Measurements from ENCODE around the gene CDK19. TPM values are rescaled to one million over a fixed set of nuclear protein-coding genes. Genes with fewer than 3 reads are reported as not detected.

CDK19 gene
- total and polyA plus RNA-seq, 9 of the 15 experiments (the other 6 are each of a cell fraction or from before 2014, with no cell fraction given): 3.8 to 15.2 (median 7.4) TPM

DNA sequence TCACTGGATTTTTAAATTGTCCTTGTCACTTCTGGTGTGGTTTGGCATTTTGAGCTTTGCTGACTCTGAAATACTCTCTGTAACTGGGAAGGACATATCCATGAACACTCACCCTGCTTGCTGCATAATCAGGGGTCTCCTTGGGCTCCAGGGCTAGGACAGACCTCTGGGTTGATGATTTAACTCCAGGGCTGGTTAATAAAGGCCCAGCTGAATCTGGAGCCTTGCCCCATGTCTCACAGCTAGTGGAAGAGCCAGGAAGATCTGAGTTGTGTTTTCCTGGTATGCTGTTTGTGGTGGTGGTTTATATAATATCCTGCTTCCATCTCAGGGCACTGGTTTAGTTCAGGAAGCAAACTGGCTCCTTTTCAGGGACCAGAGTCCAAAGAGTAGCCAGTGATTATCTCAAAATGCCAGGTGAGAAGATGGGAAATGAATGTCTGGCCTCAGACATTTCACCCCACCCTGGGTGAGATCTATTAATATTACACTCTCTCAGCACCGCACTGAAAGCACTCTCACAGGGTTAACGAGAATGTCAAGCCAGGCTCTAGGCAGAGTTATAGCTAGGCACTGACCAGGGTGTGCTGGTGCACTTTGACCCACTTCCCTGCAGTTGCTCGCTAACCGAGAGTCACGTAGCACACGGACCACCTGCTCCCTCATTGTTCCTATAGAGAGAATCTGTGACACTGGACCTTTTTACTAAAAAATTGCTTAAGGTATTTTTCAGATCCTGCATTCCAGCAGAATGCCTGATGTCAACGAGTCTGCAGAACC lies 248.7 kb downstream of the CDK19 start:
- H3K4me3 ChIP-seq: no peak overlapping the region
- 0 out of 2 replicates have a peak, but pooled peaks cover 3% of the 10 kb centered on the region for H4K20me1 ChIP-seq (replicated peaks; ENCODE audit: control insufficient read depth, insufficient read depth, low read length)
- in situ Hi-C loops (cut with MboI) (no loop called here), intact Hi-C loops (cut with micrococcal nuclease) (no loop called here)
- H3K9me3 ChIP-seq (replicated peaks; ENCODE audit: control insufficient read depth, insufficient read depth, low read depth, low read length): no peaks in the 10 kb centered on the region
- no peak overlapping the region for H2AFZ ChIP-seq (ENCODE audit: low read depth, low read length)
- TF ChIP-seq SP1 (CRISPR knock-in tag; IDR thresholded peaks at IDR 0.05) (no peak), PCBP1 (IDR thresholded peaks at IDR 0.05; ENCODE audit: low read depth, low read length, poor library complexity, severe bottlenecking) (no peak), FOXM1 (IDR thresholded peaks at IDR 0.05; ENCODE audit: low read depth) (no peak), FOXM1 (CRISPR knock-in tag; IDR thresholded peaks at IDR 0.05; ENCODE audit: low read depth) (no peak), NR2C1 (IDR thresholded peaks at IDR 0.05) (no peak), NR2C1 (tag; IDR thresholded peaks at IDR 0.05) (no peak)
- TF ChIP-seq, protein P1, sequence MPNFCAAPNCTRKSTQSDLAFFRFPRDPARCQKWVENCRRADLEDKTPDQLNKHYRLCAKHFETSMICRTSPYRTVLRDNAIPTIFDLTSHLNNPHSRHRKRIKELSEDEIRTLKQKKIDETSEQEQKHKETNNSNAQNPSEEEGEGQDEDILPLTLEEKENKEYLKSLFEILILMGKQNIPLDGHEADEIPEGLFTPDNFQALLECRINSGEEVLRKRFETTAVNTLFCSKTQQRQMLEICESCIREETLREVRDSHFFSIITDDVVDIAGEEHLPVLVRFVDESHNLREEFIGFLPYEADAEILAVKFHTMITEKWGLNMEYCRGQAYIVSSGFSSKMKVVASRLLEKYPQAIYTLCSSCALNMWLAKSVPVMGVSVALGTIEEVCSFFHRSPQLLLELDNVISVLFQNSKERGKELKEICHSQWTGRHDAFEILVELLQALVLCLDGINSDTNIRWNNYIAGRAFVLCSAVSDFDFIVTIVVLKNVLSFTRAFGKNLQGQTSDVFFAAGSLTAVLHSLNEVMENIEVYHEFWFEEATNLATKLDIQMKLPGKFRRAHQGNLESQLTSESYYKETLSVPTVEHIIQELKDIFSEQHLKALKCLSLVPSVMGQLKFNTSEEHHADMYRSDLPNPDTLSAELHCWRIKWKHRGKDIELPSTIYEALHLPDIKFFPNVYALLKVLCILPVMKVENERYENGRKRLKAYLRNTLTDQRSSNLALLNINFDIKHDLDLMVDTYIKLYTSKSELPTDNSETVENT (CRISPR knock-in tag; IDR thresholded peaks at IDR 0.05): no peak
- TF ChIP-seq, protein P2, sequence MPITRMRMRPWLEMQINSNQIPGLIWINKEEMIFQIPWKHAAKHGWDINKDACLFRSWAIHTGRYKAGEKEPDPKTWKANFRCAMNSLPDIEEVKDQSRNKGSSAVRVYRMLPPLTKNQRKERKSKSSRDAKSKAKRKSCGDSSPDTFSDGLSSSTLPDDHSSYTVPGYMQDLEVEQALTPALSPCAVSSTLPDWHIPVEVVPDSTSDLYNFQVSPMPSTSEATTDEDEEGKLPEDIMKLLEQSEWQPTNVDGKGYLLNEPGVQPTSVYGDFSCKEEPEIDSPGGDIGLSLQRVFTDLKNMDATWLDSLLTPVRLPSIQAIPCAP (CRISPR knock-in tag; IDR thresholded peaks at IDR 0.05; ENCODE audit: borderline replicate concordance): no peak
- TF ChIP-seq, protein P3, sequence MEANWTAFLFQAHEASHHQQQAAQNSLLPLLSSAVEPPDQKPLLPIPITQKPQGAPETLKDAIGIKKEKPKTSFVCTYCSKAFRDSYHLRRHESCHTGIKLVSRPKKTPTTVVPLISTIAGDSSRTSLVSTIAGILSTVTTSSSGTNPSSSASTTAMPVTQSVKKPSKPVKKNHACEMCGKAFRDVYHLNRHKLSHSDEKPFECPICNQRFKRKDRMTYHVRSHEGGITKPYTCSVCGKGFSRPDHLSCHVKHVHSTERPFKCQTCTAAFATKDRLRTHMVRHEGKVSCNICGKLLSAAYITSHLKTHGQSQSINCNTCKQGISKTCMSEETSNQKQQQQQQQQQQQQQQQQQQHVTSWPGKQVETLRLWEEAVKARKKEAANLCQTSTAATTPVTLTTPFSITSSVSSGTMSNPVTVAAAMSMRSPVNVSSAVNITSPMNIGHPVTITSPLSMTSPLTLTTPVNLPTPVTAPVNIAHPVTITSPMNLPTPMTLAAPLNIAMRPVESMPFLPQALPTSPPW (CRISPR knock-in tag; IDR thresholded peaks at IDR 0.05): no peak
- TF ChIP-seq, protein P4, sequence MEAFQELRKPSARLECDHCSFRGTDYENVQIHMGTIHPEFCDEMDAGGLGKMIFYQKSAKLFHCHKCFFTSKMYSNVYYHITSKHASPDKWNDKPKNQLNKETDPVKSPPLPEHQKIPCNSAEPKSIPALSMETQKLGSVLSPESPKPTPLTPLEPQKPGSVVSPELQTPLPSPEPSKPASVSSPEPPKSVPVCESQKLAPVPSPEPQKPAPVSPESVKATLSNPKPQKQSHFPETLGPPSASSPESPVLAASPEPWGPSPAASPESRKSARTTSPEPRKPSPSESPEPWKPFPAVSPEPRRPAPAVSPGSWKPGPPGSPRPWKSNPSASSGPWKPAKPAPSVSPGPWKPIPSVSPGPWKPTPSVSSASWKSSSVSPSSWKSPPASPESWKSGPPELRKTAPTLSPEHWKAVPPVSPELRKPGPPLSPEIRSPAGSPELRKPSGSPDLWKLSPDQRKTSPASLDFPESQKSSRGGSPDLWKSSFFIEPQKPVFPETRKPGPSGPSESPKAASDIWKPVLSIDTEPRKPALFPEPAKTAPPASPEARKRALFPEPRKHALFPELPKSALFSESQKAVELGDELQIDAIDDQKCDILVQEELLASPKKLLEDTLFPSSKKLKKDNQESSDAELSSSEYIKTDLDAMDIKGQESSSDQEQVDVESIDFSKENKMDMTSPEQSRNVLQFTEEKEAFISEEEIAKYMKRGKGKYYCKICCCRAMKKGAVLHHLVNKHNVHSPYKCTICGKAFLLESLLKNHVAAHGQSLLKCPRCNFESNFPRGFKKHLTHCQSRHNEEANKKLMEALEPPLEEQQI (IDR thresholded peaks at IDR 0.05): no peak
- no peak overlapping the region for H3K27ac ChIP-seq (ENCODE audit: extremely low read depth, low read depth, low read length)
- H3K4me2 ChIP-seq (ENCODE audit: insufficient read depth, low read length): no peak overlapping the region
- FAIRE-seq (peak; percentile 55), DNase-seq (ENCODE audit: extremely low read depth in 1 of 4, low spot score in 3 of 4) (no peak), ATAC-seq (no peak)
- ChIA-PET CTCF (ENCODE audit: low intra/inter-chr PET ratio) (interaction anchor here (1.2 kb wide), 1 partner anchor 19 kb away, joined by 3 read pairs; no protein-coding TSS in a partner anchor), POLR2A (interaction anchor here (0.7 kb wide), 1 partner anchor 486 kb away, joined by 3 read pairs; no protein-coding TSS in a partner anchor)
- no peaks in the 10 kb centered on the region for H3K36me3 ChIP-seq (ENCODE audit: control insufficient read depth, insufficient read depth, low read length)
- peaks cover 5 to 14% of the 10 kb centered on the region in 2 experiments; a peak in 4 of 5 replicates for H3K27me3 ChIP-seq (ENCODE audit: control insufficient read depth in 2 of 2, insufficient read depth in 2 of 2, low read length in 2 of 2)
- 6% methylated on average over 7 of the region's 7 CpGs for WGBS (ENCODE audit: insufficient coverage, low coverage, missing lambda C conversion rate)
- no peaks in the 10 kb centered on the region for H3K9me1 ChIP-seq (ENCODE audit: control insufficient read depth, insufficient read depth, low read length)
- BruUV-seq (replicated peaks): no TSS peak
- no peaks in the 10 kb centered on the region for H3K79me2 ChIP-seq (ENCODE audit: control insufficient read depth, insufficient read depth, low read length)
- no peaks in the 10 kb centered on the region; a peak in 1 of 5 replicates for H3K4me1 ChIP-seq (replicated peaks in 1 of 2; ENCODE audit: control insufficient read depth in 2 of 2, insufficient read depth in 2 of 2, low read length in 2 of 2)
- no peak overlapping the region for H3K9ac ChIP-seq (ENCODE audit: insufficient read depth in 1 of 2, low read depth in 2 of 2, low read length in 2 of 2)

All from K562 (cell line).